GM12878 (cell line): Measurements from ENCODE around the gene DRD2. TPM values are rescaled to one million over a fixed set of nuclear protein-coding genes. Genes with fewer than 3 reads are reported as not detected.

ENCODE experiments used
- ATAC-seq: fragments of 200-7000 bp; cut with Tn5 transposase; 3 replicates; pipeline ENCODE4 v1.9.1; 2020; ENCODE audit warnings: mild to moderate bottlenecking, moderate library complexity
- BruUV-seq: library from RNA; stranded (reverse); fragments of 400-500 nt; replicated peaks from 2 replicates; lab custom pipeline; 2021; lab: Mats Ljungman, UMichigan
- CTCF ChIA-PET: fragments of 300-600 bp; sonication (Branson Sonifier 250); formaldehyde crosslinking; extraction: SDS; loops from one replicate; lab custom pipeline; 2021; ENCODE audit warnings: inconsistent platforms; lab: Yijun Ruan, JAX
- POLR2A ChIA-PET: fragments of 350-600 bp; formaldehyde crosslinking; extraction: SDS; loops from one replicate; lab custom pipeline; 2021; ENCODE audit warnings: inconsistent platforms; lab: Charles Lee
- RAD21 ChIA-PET: fragments of 300-600 bp; sonication (Branson Sonifier 250); formaldehyde crosslinking; loops from one replicate; lab custom pipeline; 2023; ENCODE audit warnings: antibody characterized with exemption; ENCODE audit not compliant: unreplicated experiment; lab: Charles Lee
- SMC1A ChIA-PET: fragments of 300-600 bp; sonication (Branson Sonifier 250); formaldehyde crosslinking; loops from one replicate; lab custom pipeline; 2023; ENCODE audit not compliant: unreplicated experiment, uncharacterized antibody; lab: Charles Lee
- DNase-seq: peaks from one replicate; pipeline ENCODE4 v3.0.0-alpha.2; 2011; ENCODE audit warnings: low read depth, low spot score
- FAIRE-seq: peaks from 3 replicates; lab custom pipeline; 2011; peaks lifted over from hg19 to GRCh38; lab: Jason Lieb, UNC
- H2AFZ ChIP-seq: 2 replicates; pipeline ENCODE4 v1.6.0; 2011; ENCODE audit warnings: low read depth, low read length, control low read depth; ENCODE audit not compliant: control insufficient read depth
- H3K27ac ChIP-seq: 2 replicates; pipeline ENCODE4 v1.5.1; 2011; ENCODE audit warnings: control low read depth; ENCODE audit not compliant: control insufficient read depth, insufficient read depth
- H3K27me3 ChIP-seq, 2 experiments: replicated peaks in 1 of 2; 2 replicates each; pipeline versions ENCODE4 v1.6.0 to v1.6.1; 2011; ENCODE audit warnings: low read length in 1 of 2; ENCODE audit not compliant: control insufficient read depth in 2 of 2, insufficient read depth in 2 of 2
- H3K36me3 ChIP-seq, 2 experiments: 2 replicates each; pipeline ENCODE4 v1.5.1; 2011; ENCODE audit warnings: low read length in 1 of 2; ENCODE audit not compliant: control insufficient read depth in 2 of 2, insufficient read depth in 2 of 2
- H3K4me1 ChIP-seq: 2 replicates; pipeline ENCODE4 v1.6.1; 2011; ENCODE audit warnings: mild to moderate bottlenecking, low read length, moderate library complexity, mixed read lengths; ENCODE audit not compliant: control insufficient read depth, insufficient read depth
- H3K4me2 ChIP-seq: 2 replicates; pipeline ENCODE4 v1.6.0; 2011; ENCODE audit warnings: control low read depth; ENCODE audit not compliant: control insufficient read depth, insufficient read depth
- H3K4me3 ChIP-seq: fragments of 200-600 bp; sonication (generic); 2 replicates; pipeline ENCODE4 v1.5.1; 2016
- H3K79me2 ChIP-seq: 2 replicates; pipeline ENCODE4 v1.6.0; 2011; ENCODE audit warnings: low read length; ENCODE audit not compliant: control insufficient read depth, insufficient read depth
- H3K9ac ChIP-seq: 2 replicates; pipeline ENCODE4 v1.8.0; 2011; ENCODE audit warnings: low read length, control low read depth, mixed read lengths; ENCODE audit not compliant: control insufficient read depth, insufficient read depth
- H3K9me3 ChIP-seq: replicated peaks from 3 replicates; pipeline ENCODE4 v1.5.1; 2011; ENCODE audit warnings: mild to moderate bottlenecking, low read length; ENCODE audit not compliant: control insufficient read depth, insufficient read depth
- H4K20me1 ChIP-seq: 2 replicates; pipeline ENCODE4 v1.6.0; 2011; ENCODE audit not compliant: control insufficient read depth, insufficient read depth
- ATF7 ChIP-seq: fragments of 450-650 bp; IDR thresholded peaks from 2 replicates; pipeline ENCODE4 v1.6.1; 2016; ENCODE audit warnings: low read depth, mild to moderate bottlenecking
- BRCA1 ChIP-seq: IDR thresholded peaks from 2 replicates; pipeline ENCODE4 v1.6.1; 2011; ENCODE audit warnings: low read depth, low read length, improper control_type of control experiment
- E4F1 ChIP-seq: fragments of 450-650 bp; IDR thresholded peaks from 2 replicates; pipeline ENCODE4 v1.6.1; 2018; ENCODE audit warnings: borderline replicate concordance, mild to moderate bottlenecking; ENCODE audit not compliant: partially characterized antibody
- FOXK2 ChIP-seq: fragments of 450-650 bp; IDR thresholded peaks from 2 replicates; pipeline ENCODE4 v1.6.1; 2017; ENCODE audit warnings: mild to moderate bottlenecking, moderate library complexity
- GABPA ChIP-seq: IDR thresholded peaks from 2 replicates; pipeline ENCODE4 v1.6.1; 2014; ENCODE audit warnings: antibody characterized with exemption, low read depth, mild to moderate bottlenecking, inconsistent platforms
- IKZF2 ChIP-seq, 2 experiments: fragments of 450-650 bp; IDR thresholded peaks; 2 replicates each; pipeline ENCODE4 v1.6.1; 2017; ENCODE audit warnings: mild to moderate bottlenecking in 2 of 2, moderate library complexity in 2 of 2
- KLF5 ChIP-seq: fragments of 450-650 bp; IDR thresholded peaks from 2 replicates; pipeline ENCODE4 v1.6.1; 2014; ENCODE audit warnings: mild to moderate bottlenecking; ENCODE audit not compliant: partially characterized antibody
- MTA3 ChIP-seq: IDR thresholded peaks from 2 replicates; pipeline ENCODE4 v1.6.1; 2012; ENCODE audit warnings: low read length, inconsistent platforms, borderline replicate concordance
- NFYB ChIP-seq: IDR thresholded peaks from 2 replicates; pipeline ENCODE4 v1.6.1; 2011; ENCODE audit warnings: low read depth, mild to moderate bottlenecking, low read length, improper control_type of control experiment, moderate library complexity; ENCODE audit not compliant: insufficient read depth
- PAX5 ChIP-seq: IDR thresholded peaks from 2 replicates; pipeline ENCODE4 v1.6.1; 2011; ENCODE audit warnings: low read depth, low read length, borderline replicate concordance
- PAX8 ChIP-seq: fragments of 450-650 bp; IDR thresholded peaks from 2 replicates; pipeline ENCODE4 v1.6.1; 2017; ENCODE audit warnings: mild to moderate bottlenecking, moderate library complexity
- RAD21 ChIP-seq: IDR thresholded peaks from 2 replicates; pipeline ENCODE4 v1.6.1; 2011; ENCODE audit warnings: mild to moderate bottlenecking, low read depth, low read length, moderate library complexity; ENCODE audit not compliant: insufficient read depth
- REST ChIP-seq: IDR thresholded peaks from 2 replicates; pipeline ENCODE4 v1.6.1; 2012; ENCODE audit warnings: mild to moderate bottlenecking, low read depth, low read length
- TARDBP ChIP-seq: IDR thresholded peaks from 2 replicates; pipeline ENCODE4 v1.6.1; 2016; ENCODE audit warnings: borderline replicate concordance
- USF2 ChIP-seq: IDR thresholded peaks from 2 replicates; pipeline ENCODE4 v1.6.1; 2011; ENCODE audit warnings: low read depth, low read length, improper control_type of control experiment, borderline replicate concordance
- ZNF274 ChIP-seq: IDR thresholded peaks from one replicate; pipeline ENCODE4 v1.8.0; 2011; ENCODE audit not compliant: insufficient read length, insufficient read depth
- WGBS: methylation state at CpG from one replicate; pipeline ENCODE4 v1.1.6; 2016; ENCODE audit warnings: low lambda C conversion rate; ENCODE audit not compliant: insufficient replicate concordance, insufficient coverage; ENCODE audit errors: missing lambda C conversion rate; 5-methylcytosine and 5-hydroxymethylcytosine counted together
- in situ Hi-C: fragments of 300-500 bp; cut with MboI; formaldehyde crosslinking; loops from 9 replicates; pipeline ENCODE4 v1.14.3; 2018; ENCODE audit warnings: mixed read lengths
- intact Hi-C: fragments of 100-400 bp; cut with micrococcal nuclease; formaldehyde crosslinking; loops from one replicate; pipeline ENCODE4 v1.14.2; 2022; ENCODE audit not compliant: unreplicated experiment
- polyA plus RNA-seq, 11 experiments: library from polyadenylated mRNA; depleted of rRNA in 4 of 11; unstranded in 6 of 11; stranded (reverse) in 5 of 11; fragments of >200 nt; fragmentation: Nextera tagmentation in 4 of 11; fragmentation: Illumina TruSeq in 1 of 11; extraction: Ambion mirVana in 4 of 11; extraction: Trizol in 1 of 11; gene quantifications; 1 replicate in 1 of 11; 2 replicates in 10 of 11; pipeline versions ENCODE4 v1.2.1 to v1.2.3, GENCODE V29; 2011 to 2016; ENCODE audit warnings: inconsistent platforms in 2 of 11, missing spikeins in 2 of 11, low read depth in 1 of 11
- total RNA-seq, 4 experiments: library from RNA; depleted of rRNA in 3 of 4; stranded (reverse); fragments of >200 nt in 3 of 4; fragmentation: Illumina TruSeq in 1 of 4; extraction: Trizol in 1 of 4; gene quantifications; 2 replicates each; pipeline versions ENCODE4 v1.2.1 to v1.2.3, GENCODE V29; 2013 to 2021

DRD2 gene
- total and polyA plus RNA-seq, 10 of the 15 experiments (the other 5 are each of a cell fraction or from before 2014, with no cell fraction given), result not detected

GRCh38 chr11:113400631-113401230 lies 74.5 kb downstream of the DRD2 start:
- H3K9ac ChIP-seq, result no peak overlapping the region
- SMC1A ChIA-PET, result interaction anchor here (0.6 kb wide), 1 partner anchor 82 kb away, joined by 3 read pairs; no protein-coding TSS in a partner anchor
- TF ChIP-seq KLF5, result no peak
- TF ChIP-seq IKZF2 (IDR thresholded peaks at IDR 0.05), result no peak
- TF ChIP-seq BRCA1, result no peak
- TF ChIP-seq GABPA, result no peak
- no peak for TF ChIP-seq NFYB
- TF ChIP-seq E4F1, result no peak
- no peak for TF ChIP-seq MTA3
- no peak for TF ChIP-seq USF2
- no peak for TF ChIP-seq ZNF274
- TF ChIP-seq FOXK2, result no peak
- TF ChIP-seq PAX8, result no peak
- TF ChIP-seq TARDBP, result no peak
- no peak for TF ChIP-seq REST
- no peak for TF ChIP-seq PAX5
- no peak for TF ChIP-seq ATF7
- no peak for TF ChIP-seq RAD21
- POLR2A ChIA-PET, result no interaction called here
- no TSS peak for BruUV-seq
- no peak for FAIRE-seq
- no peaks in the 10 kb centered on the region for H3K4me1 ChIP-seq
- no peak overlapping the region for H2AFZ ChIP-seq
- in situ Hi-C loops (no loop called here), intact Hi-C loops (no loop called here)
- H3K9me3 ChIP-seq, result no peaks in the 10 kb centered on the region
- no peaks in the 10 kb centered on the region for H3K36me3 ChIP-seq
- CTCF ChIA-PET, result no interaction called here
- RAD21 ChIA-PET, result interaction anchor here (0.7 kb wide), 1 partner anchor 898 kb away, joined by 3 read pairs; no protein-coding TSS in a partner anchor
- no peaks in the 10 kb centered on the region; the same call in 1 of the 2 replicates for H4K20me1 ChIP-seq
- H3K27ac ChIP-seq, result no peak overlapping the region
- no peak overlapping the region for H3K4me2 ChIP-seq
- DNase-seq, result no peak
- H3K79me2 ChIP-seq, result no peaks in the 10 kb centered on the region
- H3K4me3 ChIP-seq, result no peak overlapping the region
- 17% methylated on average over 5 of the region's 5 CpGs for WGBS
- H3K27me3 ChIP-seq, result no peaks in the 10 kb centered on the region; a peak in 1 of 4 replicates
- ATAC-seq, result no peak
